K562 (cell line): ENCODE results near the gene KRTAP10-9. TPM values are rescaled to one million over a fixed set of nuclear protein-coding genes. Genes with fewer than 3 reads are reported as not detected.

Experiments
- ATF3 ChIP-seq, 2 experiments: fragments of 450-650 bp in 1 of 2; sonication (generic) in 1 of 2; formaldehyde crosslinking in 1 of 2; IDR thresholded peaks in 1 of 2; conservative IDR thresholded peaks in 1 of 2; 2 replicates each; pipeline versions ENCODE4 v1.6.1 to v1.8.1; 2016 to 2023; ENCODE audit warnings: mild to moderate bottlenecking in 2 of 2, moderate library complexity in 2 of 2, inconsistent platforms in 1 of 2, missing genetic modification reagents in 1 of 2
- C11orf30 ChIP-seq: fragments of 450-650 bp; IDR thresholded peaks from 2 replicates; pipeline ENCODE4 v1.6.1; 2016; ENCODE audit warnings: low read depth, mild to moderate bottlenecking
- CBX8 ChIP-seq: fragments of 200-600 bp; sonication (generic); IDR thresholded peaks from 2 replicates; pipeline ENCODE4 v1.6.1; 2012; ENCODE audit warnings: borderline replicate concordance, mixed run types, low read depth, mild to moderate bottlenecking, moderate library complexity, mixed read lengths, low read length, control low read depth, inconsistent platforms; ENCODE audit not compliant: poor library complexity, severe bottlenecking; ENCODE audit errors: extremely low read depth
- CTBP1 ChIP-seq: fragments of 450-650 bp; IDR thresholded peaks from 2 replicates; pipeline ENCODE4 v1.6.1; 2016; ENCODE audit warnings: borderline replicate concordance
- DDX20 ChIP-seq: fragments of 450-650 bp; IDR thresholded peaks from 2 replicates; pipeline ENCODE4 v1.6.1; 2016; ENCODE audit warnings: missing genetic modification characterization, low read depth, mild to moderate bottlenecking, missing compliant biosample characterization, moderate library complexity
- HNRNPUL1 ChIP-seq: fragments of 200-400 bp; formaldehyde crosslinking; IDR thresholded peaks from 2 replicates; pipeline ENCODE4 v1.6.1; 2017; ENCODE audit warnings: low read length
- IFI16 ChIP-seq: fragments of 250-450 bp; sonication (Bioruptor Pico); IDR thresholded peaks from 2 replicates; pipeline ENCODE4 v2.1.2; 2022; ENCODE audit warnings: mild to moderate bottlenecking, inconsistent platforms
- MAZ ChIP-seq, 2 experiments: fragments of 450-650 bp in 1 of 2; sonication (generic) in 1 of 2; formaldehyde crosslinking; IDR thresholded peaks in 1 of 2; conservative IDR thresholded peaks in 1 of 2; 2 replicates each; pipeline versions ENCODE4 v1.4.0 to v1.5.0; 2020; ENCODE audit warnings: mild to moderate bottlenecking in 1 of 2, missing genetic modification reagents in 1 of 2
- MCM2 ChIP-seq: fragments of 450-650 bp; IDR thresholded peaks from 2 replicates; pipeline ENCODE4 v1.6.1; 2017; ENCODE audit warnings: low read depth, mild to moderate bottlenecking
- NFIX ChIP-seq: fragments of 250-450 bp; sonication (Bioruptor Pico); IDR thresholded peaks from 2 replicates; pipeline ENCODE4 v1.4.0; 2020; ENCODE audit warnings: low read depth, mild to moderate bottlenecking, moderate library complexity
- NFXL1 ChIP-seq: fragments of 450-650 bp; formaldehyde crosslinking; IDR thresholded peaks from 2 replicates; pipeline ENCODE4 v1.4.0; 2021; ENCODE audit warnings: mild to moderate bottlenecking
- NR2C2 ChIP-seq, 2 experiments: fragments of 200-800 bp in 1 of 2; sonication (Bioruptor generic) in 1 of 2; sonication (generic) in 1 of 2; formaldehyde crosslinking in 1 of 2; IDR thresholded peaks; 2 replicates each; pipeline versions ENCODE4 v1.6.1 to v1.8.0; 2016 to 2022; ENCODE audit warnings: mild to moderate bottlenecking in 1 of 2, missing compliant biosample characterization in 1 of 2, missing genetic modification characterization in 1 of 2, missing genetic modification reagents in 1 of 2
- PCBP2 ChIP-seq: fragments of 200-400 bp; formaldehyde crosslinking; IDR thresholded peaks from 2 replicates; pipeline ENCODE4 v1.6.1; 2018; ENCODE audit warnings: low read length, low read depth, mild to moderate bottlenecking, moderate library complexity; ENCODE audit not compliant: poor library complexity, severe bottlenecking
- PML ChIP-seq: IDR thresholded peaks from 2 replicates; pipeline ENCODE4 v1.6.1; 2012; ENCODE audit warnings: low read length, inconsistent platforms
- ZNF212 ChIP-seq: fragments of 450-650 bp; formaldehyde crosslinking; IDR thresholded peaks from 2 replicates; pipeline ENCODE4 v1.4.0; 2020; ENCODE audit warnings: mild to moderate bottlenecking
- ZNF384 ChIP-seq: IDR thresholded peaks from 2 replicates; pipeline ENCODE4 v1.6.1; 2012; ENCODE audit warnings: low read depth, low read length, improper control_type of control experiment
- polyA plus RNA-seq, 8 experiments: library from polyadenylated mRNA; depleted of rRNA in 4 of 8; stranded (reverse) in 5 of 8; unstranded in 3 of 8; fragments of >200 nt; fragmentation: Nextera tagmentation in 2 of 8; fragmentation: Illumina TruSeq in 1 of 8; extraction: Ambion mirVana in 2 of 8; extraction: Trizol in 1 of 8; gene quantifications; 2 replicates each; pipeline versions ENCODE4 v1.2.1 to v1.2.3, GENCODE V29; 2011 to 2014; ENCODE audit warnings: inconsistent platforms in 1 of 8, missing spikeins in 1 of 8
- total RNA-seq, 7 experiments: library from RNA; depleted of rRNA in 6 of 7; stranded (reverse); fragments of >200 nt in 6 of 7; fragmentation: Illumina TruSeq in 2 of 7; extraction: Trizol in 2 of 7; gene quantifications; 2 replicates each; pipeline versions ENCODE4 v1.2.1 to v1.2.3, GENCODE V29; 2011 to 2021; ENCODE audit warnings: low replicate concordance in 1 of 7
- TF ChIP-seq, protein P1 (sequence below): fragments of 450-650 bp; IDR thresholded peaks from 2 replicates; pipeline ENCODE4 v1.6.1; 2016; ENCODE audit warnings: antibody characterized with exemption
- TF ChIP-seq, protein P2 (sequence below): IDR thresholded peaks from 2 replicates; pipeline ENCODE4 v1.6.1; 2012; ENCODE audit warnings: low read depth, low read length, improper control_type of control experiment, borderline replicate concordance

Gene KRTAP10-9
- total and polyA plus RNA-seq, 9 of the 15 experiments (the other 6 are each of a cell fraction or from before 2014, with no cell fraction given), result not detected

DNA sequence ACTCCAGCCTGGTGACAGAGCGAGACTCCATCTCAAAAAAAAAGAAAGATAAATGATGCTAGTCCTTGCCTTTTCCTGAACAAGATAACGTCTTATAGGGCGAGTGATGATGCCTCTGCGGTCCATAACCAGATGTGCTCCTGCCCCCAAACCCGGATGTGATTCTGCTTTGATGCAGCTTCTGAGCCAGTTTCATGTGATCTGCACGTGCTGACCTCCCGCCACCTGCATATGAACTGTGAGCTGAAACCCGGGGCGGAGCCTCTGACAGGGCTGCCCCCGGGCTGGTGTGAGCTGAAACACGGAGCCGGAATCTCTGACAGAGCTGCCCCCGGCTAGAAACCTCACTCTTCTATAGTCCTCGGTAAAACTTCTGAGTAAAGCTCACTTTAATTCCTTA, 26.2 kb downstream of the KRTAP10-9 start (continued):
- TF ChIP-seq ATF3 (IDR thresholded peaks at IDR 0.05), result no peak
- TF ChIP-seq ATF3 (CRISPR knock-in tag; conservative IDR thresholded peaks at IDR 0.05), result no peak
- TF ChIP-seq PML, result no peak
- TF ChIP-seq MCM2, result no peak
- TF ChIP-seq MAZ (CRISPR knock-in tag; conservative IDR thresholded peaks at IDR 0.05 in 1 of 2, IDR thresholded peaks at IDR 0.05 in 1 of 2), result 0 out of 4 replicates have a peak, but pooled peaks of 1 of the 2 experiments have one; percentile 23
- TF ChIP-seq NFXL1 (CRISPR knock-in tag), result no peak
- TF ChIP-seq NFIX (CRISPR knock-in tag), result no peak
- TF ChIP-seq ZNF384, result no peak
- peak; percentile 48; the same call in 1 of the 2 replicates for TF ChIP-seq CTBP1
- TF ChIP-seq CBX8, result no peak
- no peak for TF ChIP-seq PCBP2
- TF ChIP-seq, protein P1, sequence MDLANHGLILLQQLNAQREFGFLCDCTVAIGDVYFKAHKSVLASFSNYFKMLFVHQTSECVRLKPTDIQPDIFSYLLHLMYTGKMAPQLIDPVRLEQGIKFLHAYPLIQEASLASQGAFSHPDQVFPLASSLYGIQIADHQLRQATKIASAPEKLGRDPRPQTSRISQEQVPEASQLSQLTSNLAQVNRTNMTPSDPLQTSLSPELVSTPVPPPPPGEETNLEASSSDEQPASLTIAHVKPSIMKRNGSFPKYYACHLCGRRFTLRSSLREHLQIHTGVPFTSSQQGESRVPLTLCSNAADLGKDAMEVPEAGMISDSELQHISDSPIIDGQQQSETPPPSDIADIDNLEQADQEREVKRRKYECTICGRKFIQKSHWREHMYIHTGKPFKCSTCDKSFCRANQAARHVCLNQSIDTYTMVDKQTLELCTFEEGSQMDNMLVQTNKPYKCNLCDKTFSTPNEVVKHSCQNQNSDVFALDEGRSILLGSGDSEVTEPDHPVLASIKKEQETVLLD, result no peak
- TF ChIP-seq HNRNPUL1, result no peak
- no peak for TF ChIP-seq NR2C2 (CRISPR knock-in tag; IDR thresholded peaks at IDR 0.05)
- TF ChIP-seq NR2C2 (tag; IDR thresholded peaks at IDR 0.05), result peak; percentile 77
- TF ChIP-seq IFI16 (CRISPR knock-in tag), result no peak
- TF ChIP-seq ZNF212 (CRISPR knock-in tag), result no peak
- TF ChIP-seq C11orf30, result no peak
- no peak for TF ChIP-seq DDX20 (tag)
- TF ChIP-seq, protein P2, sequence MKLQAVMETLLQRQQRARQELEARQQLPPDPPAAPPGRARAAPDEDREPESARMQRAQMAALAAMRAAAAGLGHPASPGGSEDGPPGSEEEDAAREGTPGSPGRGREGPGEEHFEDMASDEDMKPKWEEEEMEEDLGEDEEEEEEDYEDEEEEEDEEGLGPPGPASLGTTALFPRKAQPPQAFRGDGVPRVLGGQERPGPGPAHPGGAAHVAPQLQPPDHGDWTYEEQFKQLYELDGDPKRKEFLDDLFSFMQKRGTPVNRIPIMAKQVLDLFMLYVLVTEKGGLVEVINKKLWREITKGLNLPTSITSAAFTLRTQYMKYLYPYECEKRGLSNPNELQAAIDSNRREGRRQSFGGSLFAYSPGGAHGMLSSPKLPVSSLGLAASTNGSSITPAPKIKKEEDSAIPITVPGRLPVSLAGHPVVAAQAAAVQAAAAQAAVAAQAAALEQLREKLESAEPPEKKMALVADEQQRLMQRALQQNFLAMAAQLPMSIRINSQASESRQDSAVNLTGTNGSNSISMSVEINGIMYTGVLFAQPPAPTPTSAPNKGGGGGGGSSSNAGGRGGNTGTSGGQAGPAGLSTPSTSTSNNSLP, result no peak
